GM21723 (cell line): Measurements from ENCODE around the gene PRICKLE2.

Experiments used
- ATAC-seq: cut with Tn5 transposase; IDR thresholded peaks from one replicate; pipeline ENCODE4 v1.9.1; 2021; ENCODE audit warnings: mild to moderate bottlenecking, moderate library complexity; ENCODE audit not compliant: unreplicated experiment

Gene PRICKLE2

GRCh38 chr3:64251019-64251418 lies 25.8 kb upstream of the PRICKLE2 start:
- ATAC-seq = no peak

GRCh38 chr3:64247991-64248646 lies 22.9 kb upstream of the PRICKLE2 start:
- ATAC-seq = no peak

GRCh38 chr3:64244011-64244942 lies 19.0 kb upstream of the PRICKLE2 start:
- ATAC-seq = peak; percentile 51

- ATAC-seq = no peak
Measured at GRCh38 chr3:64242435-64242834, 17.2 kb upstream of the PRICKLE2 start.

GRCh38 chr3:64240959-64241358 lies 15.7 kb upstream of the PRICKLE2 start:
- no peak for ATAC-seq

GRCh38 chr3:64240396-64240795 lies 15.1 kb upstream of the PRICKLE2 start:
- no peak for ATAC-seq

GRCh38 chr3:64239841-64240240 lies 14.6 kb upstream of the PRICKLE2 start:
- no peak for ATAC-seq

GRCh38 chr3:64238971-64239667 lies 13.9 kb upstream of the PRICKLE2 start:
- no peak for ATAC-seq

- ATAC-seq = no peak
Measured at GRCh38 chr3:64237083-64237482, 11.8 kb upstream of the PRICKLE2 start.

- no peak for ATAC-seq
Measured at GRCh38 chr3:64235605-64236004, 10.3 kb upstream of the PRICKLE2 start.

- no peak for ATAC-seq
Measured at GRCh38 chr3:64234571-64234970, 9.3 kb upstream of the PRICKLE2 start.

- no peak for ATAC-seq
Measured at GRCh38 chr3:64232821-64233220, 7.6 kb upstream of the PRICKLE2 start.

GRCh38 chr3:64229903-64230302 lies 4.6 kb upstream of the PRICKLE2 start:
- no peak for ATAC-seq

- ATAC-seq = no peak
Measured at GRCh38 chr3:64228110-64228509, 2.8 kb upstream of the PRICKLE2 start.

- no peak for ATAC-seq
Measured at GRCh38 chr3:64226730-64227129, 1.5 kb upstream of the PRICKLE2 start.

GRCh38 chr3:64225695-64226499 lies 631 bp upstream of the PRICKLE2 start:
- ATAC-seq = no peak

GRCh38 chr3:64223791-64224745 lies 1.2 kb downstream of the PRICKLE2 start:
- ATAC-seq = no peak

- no peak for ATAC-seq
Measured at GRCh38 chr3:64222501-64223111, 2.7 kb downstream of the PRICKLE2 start.

- no peak for ATAC-seq
Measured at GRCh38 chr3:64221571-64222257, 3.6 kb downstream of the PRICKLE2 start.
